SKM-1 treated with dmso at 0.1 percent for 144 hours (cell line): ENCODE data around the gene COL12A1.

Experiments used
- DNase-seq: peaks from one replicate; lab custom pipeline; 2025; ENCODE audit not compliant: unreplicated experiment; lab: John Stamatoyannopoulos, UW

Gene COL12A1

GRCh38 chr6:75106426-75106825 lies 99.4 kb downstream of the COL12A1 start:
- DNase-seq = no peak

- DNase-seq = no peak
Measured at GRCh38 chr6:75103431-75103830, 102.4 kb downstream of the COL12A1 start.

- DNase-seq = no peak
Measured at GRCh38 chr6:75102301-75102700, 103.6 kb downstream of the COL12A1 start.

- no peak for DNase-seq
Measured at GRCh38 chr6:75101896-75102295, 104.0 kb downstream of the COL12A1 start.

GRCh38 chr6:75098709-75099108 lies 107.1 kb downstream of the COL12A1 start:
- no peak for DNase-seq

GRCh38 chr6:75096966-75097365 lies 108.9 kb downstream of the COL12A1 start:
- no peak for DNase-seq

- no peak for DNase-seq
Measured at GRCh38 chr6:75094614-75095200, 111.1 kb downstream of the COL12A1 start.

- DNase-seq = no peak
Measured at GRCh38 chr6:75091467-75092190, 114.2 kb downstream of the COL12A1 start.

GRCh38 chr6:75090576-75090975 lies 115.3 kb downstream of the COL12A1 start:
- DNase-seq = no peak

GRCh38 chr6:75089921-75090320 lies 115.9 kb downstream of the COL12A1 start:
- no peak for DNase-seq

GRCh38 chr6:75089151-75089897 lies 116.5 kb downstream of the COL12A1 start:
- no peak for DNase-seq

GRCh38 chr6:75085931-75086635 lies 119.8 kb downstream of the COL12A1 start:
- DNase-seq = no peak

- DNase-seq = no peak
Measured at GRCh38 chr6:75084872-75085381, 120.9 kb downstream of the COL12A1 start.

GRCh38 chr6:75084018-75084417 lies 121.8 kb downstream of the COL12A1 start:
- no peak for DNase-seq

GRCh38 chr6:75081921-75082320 lies 123.9 kb downstream of the COL12A1 start:
- no peak for DNase-seq

- DNase-seq = no peak
Measured at GRCh38 chr6:75081047-75081446, 124.8 kb downstream of the COL12A1 start.

GRCh38 chr6:75079589-75079988 lies 126.3 kb downstream of the COL12A1 start:
- DNase-seq = no peak

- no peak for DNase-seq
Measured at GRCh38 chr6:75077701-75078100, 128.2 kb downstream of the COL12A1 start.

GRCh38 chr6:75076009-75076408 lies 129.8 kb downstream of the COL12A1 start:
- DNase-seq = no peak

- DNase-seq = no peak
Measured at GRCh38 chr6:75070244-75070643, 135.6 kb downstream of the COL12A1 start.

GRCh38 chr6:75065523-75065922 lies 140.3 kb downstream of the COL12A1 start:
- DNase-seq = no peak
